K562 (cell line): Measurements from ENCODE around the gene STT3B. TPM values are rescaled to one million over a fixed set of nuclear protein-coding genes. Genes with fewer than 3 reads are reported as not detected.

Experiments used
- ARID4B ChIP-seq: sonication (generic); formaldehyde crosslinking; IDR thresholded peaks from 2 replicates; pipeline ENCODE4 v1.8.0; 2022; ENCODE audit warnings: mild to moderate bottlenecking, missing genetic modification reagents
- ERF ChIP-seq: fragments of 450-650 bp; formaldehyde crosslinking; IDR thresholded peaks from 2 replicates; pipeline ENCODE4 v1.4.0; 2020; ENCODE audit warnings: mild to moderate bottlenecking, mixed read lengths
- NONO ChIP-seq, 2 experiments: fragments of 200-400 bp in 1 of 2; fragments of 450-650 bp in 1 of 2; formaldehyde crosslinking in 1 of 2; IDR thresholded peaks; 2 replicates each; pipeline ENCODE4 v1.6.1; 2017; ENCODE audit warnings: low read depth in 2 of 2, mild to moderate bottlenecking in 2 of 2, moderate library complexity in 2 of 2, low read length in 1 of 2
- PATZ1 ChIP-seq: fragments of 250-450 bp; sonication (Bioruptor Pico); IDR thresholded peaks from 2 replicates; pipeline ENCODE4 v1.5.0; 2020; ENCODE audit warnings: mild to moderate bottlenecking, borderline replicate concordance
- RBBP5 ChIP-seq: fragments of 200-600 bp; sonication (generic); IDR thresholded peaks from 2 replicates; pipeline ENCODE4 v1.6.1; 2012; ENCODE audit warnings: borderline replicate concordance, mild to moderate bottlenecking, low read length, control low read depth, inconsistent platforms; ENCODE audit not compliant: insufficient read depth, poor library complexity, severe bottlenecking
- STAT5B ChIP-seq: fragments of 250-450 bp; sonication (Bioruptor Pico); IDR thresholded peaks from 2 replicates; pipeline ENCODE4 v1.8.0; 2021; ENCODE audit warnings: mild to moderate bottlenecking, inconsistent platforms
- U2AF1 ChIP-seq: fragments of 200-400 bp; formaldehyde crosslinking; optimal IDR thresholded peaks from 2 replicates; pipeline ENCODE3; 2017; ENCODE audit warnings: mild to moderate bottlenecking, low read depth, low read length, moderate library complexity
- YBX1 ChIP-seq: fragments of 450-650 bp; IDR thresholded peaks from 2 replicates; pipeline ENCODE4 v1.7.1; 2016; ENCODE audit warnings: mild to moderate bottlenecking
- YY1 ChIP-seq, 3 experiments: IDR thresholded peaks; 2 replicates each; pipeline ENCODE4 v1.6.1; 2011; ENCODE audit warnings: low read length in 2 of 3, mild to moderate bottlenecking in 2 of 3, moderate library complexity in 2 of 3, borderline replicate concordance in 1 of 3, control low read depth in 1 of 3, low read depth in 1 of 3; ENCODE audit not compliant: insufficient read depth in 3 of 3, insufficient replicate concordance in 2 of 3, control insufficient read depth in 1 of 3, insufficient read length in 1 of 3; ENCODE audit errors: extremely low read depth in 1 of 3
- ZNF717 ChIP-seq: fragments of 250-450 bp; sonication (Bioruptor Pico); IDR thresholded peaks from 2 replicates; pipeline ENCODE4 v1.5.0; 2021
- polyA plus RNA-seq, 8 experiments: library from polyadenylated mRNA; depleted of rRNA in 4 of 8; stranded (reverse) in 5 of 8; unstranded in 3 of 8; fragments of >200 nt; fragmentation: Nextera tagmentation in 2 of 8; fragmentation: Illumina TruSeq in 1 of 8; extraction: Ambion mirVana in 2 of 8; extraction: Trizol in 1 of 8; gene quantifications; 2 replicates each; pipeline versions ENCODE4 v1.2.1 to v1.2.3, GENCODE V29; 2011 to 2014; ENCODE audit warnings: inconsistent platforms in 1 of 8, missing spikeins in 1 of 8
- total RNA-seq, 7 experiments: library from RNA; depleted of rRNA in 6 of 7; stranded (reverse); fragments of >200 nt in 6 of 7; fragmentation: Illumina TruSeq in 2 of 7; extraction: Trizol in 2 of 7; gene quantifications; 2 replicates each; pipeline versions ENCODE4 v1.2.1 to v1.2.3, GENCODE V29; 2011 to 2021; ENCODE audit warnings: low replicate concordance in 1 of 7
- TF ChIP-seq, protein P1 (sequence below): fragments of 450-650 bp; IDR thresholded peaks from 2 replicates; pipeline ENCODE4 v1.6.1; 2016; ENCODE audit warnings: mild to moderate bottlenecking
- TF ChIP-seq, protein P2 (sequence below): fragments of 450-650 bp; formaldehyde crosslinking; IDR thresholded peaks from 2 replicates; pipeline ENCODE4 v1.4.0; 2020; ENCODE audit warnings: mild to moderate bottlenecking, moderate library complexity
- TF ChIP-seq, protein P3 (sequence below): fragments of 250-450 bp; sonication (Bioruptor Pico); IDR thresholded peaks from 2 replicates; pipeline ENCODE4 v1.8.0; 2022; ENCODE audit warnings: inconsistent platforms

Gene STT3B
- total and polyA plus RNA-seq, 9 of the 15 experiments (the other 6 are each of a cell fraction or from before 2014, with no cell fraction given) = 22.4 to 147 (median 100) TPM

DNA sequence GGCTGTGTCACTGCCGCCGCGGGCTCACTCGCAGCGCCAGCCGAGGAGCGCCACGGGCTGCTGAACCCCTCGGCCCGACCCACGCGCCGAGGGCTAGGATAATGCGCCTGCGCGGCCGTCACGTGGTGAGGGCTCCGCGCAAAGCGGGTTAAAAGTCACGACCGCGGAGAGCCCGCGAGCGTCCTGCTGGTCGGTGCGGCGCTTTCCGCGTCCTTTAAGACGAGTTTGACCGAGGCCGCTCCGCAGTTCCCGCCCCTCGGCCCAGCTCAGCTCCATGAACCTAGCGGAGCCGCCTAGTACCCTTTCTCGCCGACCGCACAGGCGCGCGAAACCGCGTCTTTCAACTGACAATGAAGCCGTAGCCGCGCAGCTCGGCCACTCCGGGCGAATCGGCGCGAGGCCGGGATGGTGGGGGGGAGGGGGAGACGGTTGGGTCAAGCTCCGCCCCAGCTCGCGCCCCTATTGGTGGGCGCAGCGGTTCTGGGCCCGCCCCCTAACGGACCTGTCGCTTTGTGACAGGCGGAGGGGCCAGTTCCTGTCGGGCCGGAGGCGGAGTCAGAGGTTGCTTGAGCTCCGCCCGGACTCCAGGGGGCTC is 636 bp upstream of the STT3B start (continued):
- TF ChIP-seq, protein P1, sequence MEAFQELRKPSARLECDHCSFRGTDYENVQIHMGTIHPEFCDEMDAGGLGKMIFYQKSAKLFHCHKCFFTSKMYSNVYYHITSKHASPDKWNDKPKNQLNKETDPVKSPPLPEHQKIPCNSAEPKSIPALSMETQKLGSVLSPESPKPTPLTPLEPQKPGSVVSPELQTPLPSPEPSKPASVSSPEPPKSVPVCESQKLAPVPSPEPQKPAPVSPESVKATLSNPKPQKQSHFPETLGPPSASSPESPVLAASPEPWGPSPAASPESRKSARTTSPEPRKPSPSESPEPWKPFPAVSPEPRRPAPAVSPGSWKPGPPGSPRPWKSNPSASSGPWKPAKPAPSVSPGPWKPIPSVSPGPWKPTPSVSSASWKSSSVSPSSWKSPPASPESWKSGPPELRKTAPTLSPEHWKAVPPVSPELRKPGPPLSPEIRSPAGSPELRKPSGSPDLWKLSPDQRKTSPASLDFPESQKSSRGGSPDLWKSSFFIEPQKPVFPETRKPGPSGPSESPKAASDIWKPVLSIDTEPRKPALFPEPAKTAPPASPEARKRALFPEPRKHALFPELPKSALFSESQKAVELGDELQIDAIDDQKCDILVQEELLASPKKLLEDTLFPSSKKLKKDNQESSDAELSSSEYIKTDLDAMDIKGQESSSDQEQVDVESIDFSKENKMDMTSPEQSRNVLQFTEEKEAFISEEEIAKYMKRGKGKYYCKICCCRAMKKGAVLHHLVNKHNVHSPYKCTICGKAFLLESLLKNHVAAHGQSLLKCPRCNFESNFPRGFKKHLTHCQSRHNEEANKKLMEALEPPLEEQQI = no peak; the same call in 1 of the 2 replicates
- TF ChIP-seq RBBP5 (peak; percentile 82), ARID4B (CRISPR knock-in tag) (peak; percentile 94), ERF (peak; percentile 93; the same call in 1 of the 2 replicates), PATZ1 (CRISPR knock-in tag) (no peak), U2AF1 (peak; percentile 94), ZNF717 (CRISPR knock-in tag) (no peak), YBX1 (no peak), STAT5B (CRISPR knock-in tag) (no peak), NONO (IDR thresholded peaks at IDR 0.05; ENCODE audit: low read depth in 2 of 2, low read length in 1 of 2) (peak; percentile 62 to 78; a peak in 3 of 4 replicates), YY1 (IDR thresholded peaks at IDR 0.05; ENCODE audit: borderline replicate concordance in 1 of 3, control insufficient read depth in 1 of 3, extremely low read depth in 1 of 3, insufficient read depth in 3 of 3, insufficient read length in 1 of 3, insufficient replicate concordance in 2 of 3, low read depth in 1 of 3, low read length in 2 of 3) (peak in 2 of 3 experiments; percentile 10 to 63)
- TF ChIP-seq, protein P2, sequence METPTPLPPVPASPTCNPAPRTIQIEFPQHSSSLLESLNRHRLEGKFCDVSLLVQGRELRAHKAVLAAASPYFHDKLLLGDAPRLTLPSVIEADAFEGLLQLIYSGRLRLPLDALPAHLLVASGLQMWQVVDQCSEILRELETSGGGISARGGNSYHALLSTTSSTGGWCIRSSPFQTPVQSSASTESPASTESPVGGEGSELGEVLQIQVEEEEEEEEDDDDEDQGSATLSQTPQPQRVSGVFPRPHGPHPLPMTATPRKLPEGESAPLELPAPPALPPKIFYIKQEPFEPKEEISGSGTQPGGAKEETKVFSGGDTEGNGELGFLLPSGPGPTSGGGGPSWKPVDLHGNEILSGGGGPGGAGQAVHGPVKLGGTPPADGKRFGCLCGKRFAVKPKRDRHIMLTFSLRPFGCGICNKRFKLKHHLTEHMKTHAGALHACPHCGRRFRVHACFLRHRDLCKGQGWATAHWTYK (CRISPR knock-in tag) = peak; percentile 90
- TF ChIP-seq, protein P3, sequence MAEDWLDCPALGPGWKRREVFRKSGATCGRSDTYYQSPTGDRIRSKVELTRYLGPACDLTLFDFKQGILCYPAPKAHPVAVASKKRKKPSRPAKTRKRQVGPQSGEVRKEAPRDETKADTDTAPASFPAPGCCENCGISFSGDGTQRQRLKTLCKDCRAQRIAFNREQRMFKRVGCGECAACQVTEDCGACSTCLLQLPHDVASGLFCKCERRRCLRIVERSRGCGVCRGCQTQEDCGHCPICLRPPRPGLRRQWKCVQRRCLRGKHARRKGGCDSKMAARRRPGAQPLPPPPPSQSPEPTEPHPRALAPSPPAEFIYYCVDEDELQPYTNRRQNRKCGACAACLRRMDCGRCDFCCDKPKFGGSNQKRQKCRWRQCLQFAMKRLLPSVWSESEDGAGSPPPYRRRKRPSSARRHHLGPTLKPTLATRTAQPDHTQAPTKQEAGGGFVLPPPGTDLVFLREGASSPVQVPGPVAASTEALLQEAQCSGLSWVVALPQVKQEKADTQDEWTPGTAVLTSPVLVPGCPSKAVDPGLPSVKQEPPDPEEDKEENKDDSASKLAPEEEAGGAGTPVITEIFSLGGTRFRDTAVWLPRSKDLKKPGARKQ (CRISPR knock-in tag) = no peak
